CD4-positive, alpha-beta T cell treated with Interferon gamma for 1 hour (primary cell): ENCODE measurements around the gene APBA2.
"Not testable (repeated sequence)": the region's sequence is repeated elsewhere in the genome, so short reads cannot be mapped to it uniquely, and the experiment has no call there.

ENCODE experiments used
- DNase-seq: peaks from one replicate; pipeline ENCODE4 v3.0.0-alpha.2; 2020

APBA2 gene

DNA sequence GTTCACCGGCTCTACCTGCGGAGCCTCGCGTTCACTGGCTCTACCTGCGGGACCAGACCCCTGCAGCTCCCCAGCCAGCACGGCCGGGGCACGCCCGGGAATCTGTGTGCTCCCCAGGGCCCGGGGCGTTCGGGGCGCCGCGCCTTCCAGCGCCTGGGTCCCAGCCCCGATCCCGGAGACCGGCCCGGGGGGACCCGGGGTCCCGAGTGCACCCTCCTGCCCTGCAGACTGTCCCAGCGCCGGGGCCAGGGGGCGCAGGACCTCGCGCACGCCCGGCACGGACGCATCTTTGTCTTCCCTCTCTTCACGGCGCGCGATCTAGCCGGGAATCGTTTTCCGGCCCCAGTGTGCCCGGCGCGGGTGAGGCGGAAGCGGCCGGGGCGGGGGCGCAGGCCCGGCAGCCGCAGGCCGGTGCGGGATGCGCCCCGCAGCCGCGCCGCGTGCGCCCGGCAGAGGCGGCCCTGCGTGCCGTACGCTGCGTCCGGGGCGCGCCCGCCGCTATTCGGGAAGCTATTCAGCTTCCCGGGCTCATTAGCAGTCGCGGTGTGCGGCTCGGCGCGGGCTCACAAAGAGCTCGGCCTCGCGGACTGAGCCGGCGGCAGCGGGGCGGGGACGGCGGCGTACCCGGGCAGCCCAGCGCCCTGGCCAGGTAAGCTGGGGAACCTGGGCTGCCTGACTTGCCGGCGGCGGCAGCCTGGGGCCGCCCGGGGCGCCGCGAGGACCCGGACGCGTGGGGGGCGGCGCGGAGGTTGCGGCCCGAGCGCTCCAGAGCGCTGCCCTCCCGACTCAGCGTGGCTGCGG is at the start of gene APBA2:
APBA2 (plus strand) TSS at position 345 of the 801 bp plus-strand sequence. CDS start 167,911 bp downstream, outside the sequence.
- DNase-seq, result peak; percentile 17

GRCh38 chr15:28840285-28840684 is 45.5 kb upstream of the APBA2 start:
- DNase-seq, result not testable (repeated sequence)

- not testable (repeated sequence) for DNase-seq
Measured at GRCh38 chr15:28842210-28842609, 43.6 kb upstream of the APBA2 start.

GRCh38 chr15:28843520-28843919 is 42.3 kb upstream of the APBA2 start:
- not testable (repeated sequence) for DNase-seq

DNA sequence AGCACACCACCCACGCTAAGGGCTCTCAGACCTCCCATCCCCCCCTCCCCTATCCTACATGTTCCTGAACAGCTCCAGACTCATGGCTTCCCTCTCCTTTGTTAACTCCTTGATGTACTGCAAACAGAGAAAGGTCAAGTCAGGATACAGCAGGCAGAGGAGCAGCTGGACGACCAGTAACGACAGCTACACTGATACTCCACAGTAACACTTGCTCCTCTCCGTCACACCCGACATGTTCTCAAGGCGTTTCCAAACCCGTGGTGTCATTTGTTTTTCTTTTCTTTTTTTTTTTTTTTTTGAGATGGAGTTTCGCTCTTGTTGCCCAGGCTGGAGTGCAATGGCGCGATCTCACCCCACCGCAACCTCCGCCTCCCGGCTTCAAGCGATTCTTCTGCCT is 41.6 kb upstream of the APBA2 start:
- not testable (repeated sequence) for DNase-seq

- not testable (repeated sequence) for DNase-seq
Measured at GRCh38 chr15:28847247-28847646, 38.5 kb upstream of the APBA2 start.

DNA sequence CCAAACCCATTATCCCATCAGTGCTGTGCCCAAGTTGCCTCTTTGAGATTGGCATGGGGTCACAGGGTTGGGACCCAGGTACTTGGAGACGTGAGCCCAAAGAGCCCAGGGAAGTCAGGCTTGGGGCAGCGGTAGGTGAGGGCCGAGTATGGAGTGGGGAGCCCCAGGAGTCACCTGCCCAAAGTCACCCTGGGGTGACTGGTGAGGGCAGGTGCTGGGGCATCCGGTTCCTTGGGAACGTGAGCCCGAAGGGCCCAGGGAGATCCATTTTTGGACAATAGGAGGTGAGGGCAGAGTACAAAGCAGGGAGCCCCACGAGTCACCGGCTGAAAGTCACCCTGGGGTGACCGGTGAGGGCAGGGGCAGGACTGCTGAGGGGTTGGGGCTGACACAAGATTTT is 37.8 kb upstream of the APBA2 start:
- DNase-seq, result not testable (repeated sequence)

DNA sequence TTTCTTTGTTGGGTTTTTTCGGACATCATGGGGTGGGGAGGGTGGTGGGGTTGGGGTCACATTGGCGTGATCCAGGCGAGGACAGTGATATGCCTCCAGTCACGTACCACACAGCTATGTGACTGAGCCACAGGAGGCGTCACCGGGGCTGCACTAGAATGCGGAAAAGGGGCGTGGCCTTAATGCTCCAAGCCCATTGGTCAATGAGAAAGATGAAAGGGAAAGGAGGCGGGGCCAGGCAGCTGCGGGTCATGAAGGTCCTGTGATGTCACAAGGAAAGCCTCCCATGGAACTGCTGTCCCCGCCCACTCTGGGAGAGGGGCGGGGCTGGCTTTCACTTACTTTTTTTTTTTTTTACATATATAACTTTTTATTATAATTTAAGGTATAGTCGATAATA is 37.3 kb upstream of the APBA2 start, which contains the start of gene GOLGA6L7:
GOLGA6L7 (minus strand) TSS at position 124 of the 400 bp plus-strand sequence; CDS start at position 29, 95 bp downstream.
- DNase-seq, result not testable (repeated sequence)

DNA sequence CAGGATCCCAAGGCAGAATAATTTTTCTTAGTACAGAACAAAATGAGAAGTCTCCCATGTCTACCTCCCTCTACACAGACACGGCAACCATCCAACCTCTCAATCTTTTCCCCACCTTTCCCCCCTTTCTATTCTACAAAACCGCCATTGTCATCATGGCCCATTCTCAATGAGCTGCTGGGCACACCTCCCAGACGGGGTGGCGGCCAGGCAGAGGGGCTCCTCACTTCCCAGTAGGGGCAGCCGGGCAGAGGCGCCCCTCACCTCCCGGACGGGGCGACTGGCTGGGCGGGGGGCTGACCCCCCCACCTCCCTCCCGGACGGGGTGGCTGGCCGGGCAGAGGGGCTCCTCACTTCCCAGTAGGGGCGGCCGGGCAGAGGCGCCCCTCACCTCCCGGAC is 36.5 kb upstream of the APBA2 start:
- DNase-seq, result not testable (repeated sequence)

DNA sequence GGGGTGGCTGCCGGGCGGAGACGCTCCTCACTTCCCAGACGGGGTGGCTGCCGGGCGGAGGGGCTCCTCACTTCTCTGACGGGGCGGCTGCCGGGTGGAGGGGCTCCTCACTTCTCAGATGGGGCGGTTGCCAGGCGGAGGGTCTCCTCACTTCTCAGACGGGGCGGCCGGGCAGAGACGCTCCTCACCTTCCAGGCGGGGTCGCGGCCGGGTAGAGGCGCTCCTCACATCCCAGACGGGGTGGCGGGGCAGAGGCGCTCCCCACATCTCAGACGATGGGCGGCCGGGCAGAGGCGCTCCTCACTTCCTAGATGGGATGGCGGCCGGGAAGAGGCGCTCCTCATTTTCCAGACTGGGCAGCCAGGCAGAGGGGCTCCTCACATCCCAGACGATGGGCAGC is 36.0 kb upstream of the APBA2 start:
- DNase-seq, result not testable (repeated sequence)

- not testable (repeated sequence) for DNase-seq
Measured at GRCh38 chr15:28853654-28854053, 32.1 kb upstream of the APBA2 start.

DNA sequence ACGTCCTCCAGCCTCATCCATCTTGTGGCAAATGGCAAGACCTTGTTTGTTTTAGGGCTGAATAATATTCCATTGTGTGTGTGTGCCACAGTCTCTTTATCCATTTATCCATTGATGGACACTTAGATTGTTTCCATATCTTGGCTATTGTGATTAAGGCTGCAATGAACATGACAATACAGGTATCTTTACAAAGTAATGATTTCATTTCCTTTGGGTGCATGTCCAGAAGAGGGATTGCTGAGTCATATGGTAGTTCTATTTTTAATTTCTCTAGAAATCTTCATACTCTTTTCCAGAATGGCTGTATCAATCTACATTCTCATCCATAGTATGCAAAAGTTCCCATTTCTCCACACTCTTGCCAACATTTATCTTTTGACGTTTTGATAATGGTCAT is 31.2 kb upstream of the APBA2 start:
- not testable (repeated sequence) for DNase-seq

GRCh38 chr15:28861031-28861534 is 24.7 kb upstream of the APBA2 start:
- no peak for DNase-seq

DNA sequence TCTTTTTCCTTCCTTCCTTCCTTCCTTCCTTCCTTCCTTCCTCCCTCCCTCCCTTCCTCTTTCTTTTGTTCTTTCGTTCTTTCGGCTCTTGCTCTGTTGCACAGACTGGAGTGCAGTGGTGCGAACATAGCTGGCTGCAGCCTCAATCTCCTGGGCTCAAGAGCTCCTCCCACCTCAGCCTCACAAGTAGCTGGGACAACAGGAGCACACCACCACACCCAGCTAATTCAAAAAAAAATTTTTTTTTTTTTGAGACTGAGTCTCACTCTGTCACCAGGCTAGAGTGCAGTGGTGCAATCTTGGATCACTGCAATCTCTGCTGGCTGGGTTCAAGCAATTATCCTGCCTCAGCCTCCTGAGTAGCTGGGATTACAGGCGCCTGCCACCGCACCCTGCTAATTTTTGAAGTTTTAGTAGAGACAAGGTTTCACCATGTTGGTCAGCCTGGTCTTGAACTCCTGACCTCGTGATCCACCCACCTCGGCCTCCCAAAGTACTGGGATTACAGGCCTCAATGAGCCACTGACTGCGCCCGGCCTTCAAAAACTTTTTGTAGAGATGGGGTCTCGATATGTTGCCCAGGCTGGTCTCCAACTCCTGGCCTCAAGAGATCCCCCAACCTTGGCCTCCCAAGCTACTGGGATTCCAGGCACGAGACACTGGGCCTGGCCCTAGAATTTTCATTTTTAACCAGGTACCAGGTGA is 24.0 kb upstream of the APBA2 start:
- DNase-seq, result not testable (repeated sequence)

DNA sequence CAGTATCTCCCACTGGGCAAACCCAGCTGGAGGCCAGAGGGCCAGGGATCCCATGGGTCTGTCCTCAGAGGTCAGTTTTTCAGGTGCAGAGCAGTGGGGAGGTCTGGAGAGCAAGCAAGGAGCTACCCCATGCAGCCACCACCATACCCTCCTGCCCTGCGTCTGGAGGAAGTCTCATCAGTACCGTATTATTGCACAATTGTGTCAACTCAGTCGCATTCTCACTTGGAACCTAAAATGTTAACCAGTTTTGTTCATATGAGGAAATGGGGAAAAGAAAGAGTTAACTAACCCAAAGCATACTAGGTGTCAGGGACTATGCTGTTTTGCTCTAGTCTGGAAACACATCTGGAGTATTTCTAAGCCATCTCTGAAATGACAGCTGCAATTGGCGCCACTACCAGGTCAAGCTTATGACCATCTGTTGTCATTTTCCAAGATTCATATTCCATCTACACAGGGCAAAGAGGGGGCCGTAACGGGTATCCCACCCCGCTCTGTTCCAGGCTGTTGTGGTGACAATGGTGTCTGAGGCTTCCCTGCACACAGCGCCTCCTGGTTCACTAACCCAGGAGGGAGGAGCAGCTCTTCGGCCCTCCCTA is 16.9 kb upstream of the APBA2 start:
- DNase-seq, result no peak

DNA sequence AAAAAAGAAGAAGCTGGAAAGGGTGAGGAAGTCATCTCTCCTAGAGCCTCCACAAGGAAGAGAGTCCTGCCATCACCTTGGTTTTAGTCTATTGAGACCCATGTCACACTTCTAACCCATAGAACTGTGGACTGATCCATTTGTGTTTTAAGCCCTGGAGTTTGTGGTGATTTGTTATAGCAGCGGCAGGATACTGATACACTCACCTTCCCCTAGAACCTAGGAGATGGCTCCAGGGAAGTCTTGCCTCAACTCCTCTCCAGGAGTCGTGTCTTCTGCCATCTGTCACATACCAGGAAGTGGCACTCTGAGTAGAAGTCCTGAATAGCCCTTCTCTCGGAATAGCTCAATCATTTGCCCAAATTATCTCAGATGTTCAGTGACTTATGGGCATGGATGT is 14.6 kb upstream of the APBA2 start:
- no peak for DNase-seq

DNA sequence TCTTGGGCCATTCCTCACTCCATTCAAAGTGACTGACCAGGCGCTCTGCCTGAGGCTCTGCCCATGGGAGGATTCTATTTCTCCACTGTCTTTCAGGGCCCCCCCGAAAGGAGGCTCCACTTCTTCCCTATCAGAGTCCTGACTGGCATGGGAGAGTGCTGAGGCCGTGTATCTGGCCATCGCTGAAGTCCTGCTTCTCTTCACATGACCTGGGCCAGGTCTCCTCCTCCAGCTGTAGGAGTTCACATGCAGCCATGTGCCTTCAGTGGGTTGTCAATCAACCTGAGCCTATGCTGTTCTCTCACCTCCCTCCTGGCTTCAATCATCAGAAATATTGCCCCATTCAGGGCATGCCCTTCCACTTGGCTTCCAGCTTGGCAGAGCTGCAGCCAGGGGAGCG is 12.8 kb upstream of the APBA2 start:
- DNase-seq, result no peak

DNA sequence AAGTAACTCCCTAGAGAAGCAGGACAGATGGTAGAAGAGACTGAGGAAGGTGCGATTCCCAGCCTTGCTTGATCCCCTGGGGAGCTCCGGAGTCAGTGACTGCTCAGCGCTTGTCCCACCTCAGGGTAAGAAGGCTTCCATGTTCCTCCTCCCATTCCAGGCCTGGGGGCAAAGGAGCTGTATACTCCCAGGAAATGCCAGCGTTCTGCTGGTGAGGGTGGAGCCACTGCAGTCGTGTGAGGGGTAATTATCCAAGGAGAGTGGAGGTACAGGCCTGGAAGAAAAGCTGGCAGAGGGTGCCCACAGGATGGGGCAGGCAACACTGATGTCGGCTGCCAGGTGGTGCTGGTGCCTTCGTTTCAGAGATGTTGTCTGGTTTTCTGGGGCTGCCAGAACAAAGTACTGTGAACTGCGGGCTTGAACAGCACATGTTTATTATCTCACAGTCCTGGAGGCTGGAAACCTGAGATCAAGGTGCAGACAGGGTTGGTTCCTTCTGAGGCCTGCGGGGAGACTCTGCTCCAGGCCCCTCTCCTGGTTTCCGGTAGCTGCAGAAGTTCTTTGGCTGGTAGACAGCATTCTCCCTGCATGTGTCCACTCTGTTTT is 12.1 kb upstream of the APBA2 start:
- peak; percentile 28 for DNase-seq

DNA sequence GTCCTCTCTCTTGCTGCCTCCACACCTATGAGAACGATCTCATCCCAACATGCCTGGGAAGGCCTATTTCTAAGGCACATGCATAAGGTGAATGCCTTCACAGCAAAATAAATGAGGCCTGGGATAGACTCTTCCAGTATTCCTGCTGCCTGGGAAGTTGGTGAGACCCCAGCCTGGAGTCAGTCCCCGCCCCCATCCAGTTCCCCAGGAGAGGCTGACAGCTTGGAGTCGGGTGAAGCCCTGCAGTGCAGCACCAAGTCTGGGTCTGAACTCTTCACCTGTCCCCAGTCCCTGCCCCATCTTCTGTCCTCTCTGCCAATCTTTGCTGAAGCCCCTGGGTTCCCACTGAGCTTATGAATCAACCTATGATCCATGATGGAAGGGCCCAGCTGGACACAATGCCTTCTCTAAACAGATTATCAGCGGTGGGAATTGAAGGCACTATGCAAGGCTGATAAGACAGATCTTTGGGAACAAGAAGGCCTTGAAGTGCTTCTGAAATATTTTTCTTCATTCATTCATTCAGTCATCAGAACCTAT is 10.2 kb upstream of the APBA2 start:
- no peak for DNase-seq

DNA sequence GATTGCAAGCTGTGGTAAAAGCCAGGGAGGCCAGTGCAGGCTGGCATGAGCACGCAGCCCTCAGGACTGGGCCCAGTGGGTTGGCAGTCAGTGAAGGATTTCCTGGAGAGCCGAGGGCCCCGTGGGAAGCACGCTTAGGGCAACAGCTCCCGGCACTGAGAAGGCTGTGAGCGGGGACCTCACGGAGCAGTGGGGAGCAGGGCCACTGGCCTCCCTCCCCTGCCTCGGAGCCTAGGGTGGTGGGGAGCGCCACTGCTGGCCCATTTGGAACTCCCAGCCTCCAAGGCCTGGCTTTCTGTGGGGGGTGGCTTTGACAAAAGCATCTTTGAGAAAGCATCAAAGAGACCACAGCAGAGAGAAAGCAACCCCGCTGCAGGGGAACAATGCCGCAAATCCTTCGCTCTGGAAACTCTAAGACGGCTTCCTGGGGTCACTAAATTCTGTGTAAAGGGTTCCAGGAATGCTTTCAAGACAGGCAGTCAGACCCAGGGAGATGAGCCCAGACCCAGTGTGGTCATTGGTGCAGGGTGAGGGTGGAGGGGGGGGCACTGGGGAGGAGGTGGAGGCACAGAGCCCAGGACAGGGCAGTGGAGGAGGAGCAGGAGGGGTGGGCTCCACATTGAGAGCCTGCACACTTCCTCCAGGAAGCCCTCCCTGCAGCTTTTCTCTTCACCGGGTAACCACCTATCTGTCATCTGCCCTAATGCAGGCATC is 9.5 kb upstream of the APBA2 start:
- no peak for DNase-seq

DNA sequence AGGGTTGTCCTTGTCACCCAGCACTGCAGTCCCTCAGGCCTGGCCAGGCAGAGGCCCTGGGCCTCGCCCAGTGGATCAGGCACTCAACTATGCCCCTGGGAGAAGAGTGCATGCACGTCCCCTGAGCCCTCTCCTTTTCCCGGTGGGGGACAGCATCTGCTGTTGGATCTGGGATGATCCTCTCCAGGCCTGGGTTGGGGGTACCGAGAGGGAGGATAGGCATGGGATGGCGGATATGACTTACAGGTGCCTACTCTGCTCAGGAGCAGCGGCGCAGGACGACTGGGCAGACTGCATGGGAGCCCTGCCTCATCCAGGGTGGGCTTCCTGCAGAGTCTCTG is 9.0 kb upstream of the APBA2 start:
- no peak for DNase-seq

GRCh38 chr15:28878209-28878608 is 7.6 kb upstream of the APBA2 start:
- no peak for DNase-seq
